GM12891 (cell line): ENCODE results near the gene TTLL8.

Experiments
- POLR2A ChIP-seq: IDR thresholded peaks from 2 replicates; pipeline ENCODE4 v1.6.1; 2011; ENCODE audit warnings: low read depth, low read length, control low read depth
- POLR2AphosphoS5 ChIP-seq: IDR thresholded peaks from 2 replicates; pipeline ENCODE4 v1.6.1; 2011; ENCODE audit warnings: low read depth, low read length, control low read depth

DNA sequence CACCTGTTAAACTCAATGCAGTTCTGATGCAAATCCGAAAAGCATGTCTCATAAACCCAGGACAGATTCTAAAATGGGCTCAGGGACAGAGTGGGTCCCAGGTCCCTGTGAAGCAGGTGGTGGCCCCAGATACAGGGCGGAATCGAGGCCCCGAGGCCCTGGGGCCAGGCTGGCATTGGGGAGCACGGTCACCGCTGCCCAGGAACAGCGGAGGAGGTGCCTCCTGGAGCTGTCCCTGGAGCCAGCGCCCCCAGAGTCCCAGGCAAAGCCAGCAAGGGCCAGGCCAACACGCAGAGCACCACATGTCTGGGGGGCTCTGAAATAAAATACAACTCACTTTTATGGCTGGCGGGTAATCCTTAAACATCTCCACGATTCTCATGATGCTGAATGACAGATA, 10.0 kb upstream of the TTLL8 start:
- TF ChIP-seq POLR2A = no peak
- no peak for TF ChIP-seq POLR2AphosphoS5
